SK-N-MC (cell line): ENCODE measurements around the gene CCR6.

ENCODE experiments used
- EZH2 ChIP-seq: fragments of 200-600 bp; sonication (generic); IDR thresholded peaks from one replicate; pipeline ENCODE4 v1.6.1; 2017; ENCODE audit warnings: antibody characterized with exemption
- FOXP2 ChIP-seq: optimal IDR thresholded peaks from 2 replicates; pipeline ENCODE3; 2011; ENCODE audit warnings: mild to moderate bottlenecking, moderate library complexity; ENCODE audit not compliant: insufficient read depth; ENCODE audit errors: extremely low read length, control extremely low read depth
- POLR2AphosphoS5 ChIP-seq: IDR thresholded peaks from 2 replicates; pipeline ENCODE4 v1.6.1; 2012; ENCODE audit warnings: mild to moderate bottlenecking, low read depth, low read length, borderline replicate concordance

- TF ChIP-seq EZH2, result no peak
- no peak for TF ChIP-seq POLR2AphosphoS5
- TF ChIP-seq FOXP2, result no peak
Measured at GRCh38 chr6:167154895-167155294, 32.0 kb downstream of the CCR6 start.
